ENCODE measurements around the gene LPIN1.
A peak's percentile ranks its signal among the peaks of the same experiment; 100 is the strongest.
"Not testable (repeated sequence)": the region's sequence is repeated elsewhere in the genome, so short reads cannot be mapped to it uniquely, and the experiment has no call there.

Gene LPIN1

GRCh38 chr2:11745613-11746375, 638 bp upstream of the LPIN1 start:
- no peak for DNase-seq

GRCh38 chr2:11746807-11747459, 501 bp downstream of the LPIN1 start:
- DNase-seq, result no peak

DNA sequence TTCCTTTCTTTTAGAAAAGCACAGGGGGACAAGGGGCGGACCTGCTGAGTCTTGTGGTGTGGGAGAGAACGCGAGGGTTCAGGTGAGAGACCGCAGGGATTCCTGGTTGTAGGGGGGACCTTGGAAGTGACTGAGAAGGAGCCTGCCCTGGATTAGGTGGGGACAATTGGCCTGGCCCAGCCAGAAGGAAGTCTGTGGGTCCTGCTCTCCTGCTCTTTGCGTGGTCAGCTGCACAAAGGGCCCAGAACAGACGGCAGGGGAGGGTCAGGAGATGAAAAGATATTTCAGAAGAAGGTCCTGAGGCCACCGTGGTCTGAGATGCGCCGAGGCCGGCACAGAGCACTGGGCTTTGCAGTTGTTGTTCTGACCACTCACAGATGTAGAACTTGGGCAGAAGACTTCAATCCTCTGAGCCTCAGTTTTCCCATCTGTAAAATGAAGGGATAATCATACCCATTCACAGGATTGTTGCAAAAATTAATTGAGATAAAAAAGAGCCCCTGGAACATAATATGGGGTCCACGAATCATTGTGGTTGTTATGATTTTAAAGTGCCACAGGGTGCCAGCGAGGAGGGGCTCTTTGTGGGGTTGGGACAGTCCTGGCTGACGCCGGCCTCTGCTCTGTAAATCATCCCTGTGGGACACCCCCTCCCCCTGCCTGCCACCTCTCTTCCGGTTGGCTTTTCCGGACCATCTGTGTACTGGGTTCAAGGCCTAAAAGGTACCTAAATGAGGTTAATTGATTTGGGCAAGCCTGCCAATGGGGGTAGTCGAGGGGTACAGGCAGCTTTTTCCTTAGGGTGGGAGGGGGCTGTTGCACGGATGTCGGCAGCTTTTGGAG, 1.8 kb downstream of the LPIN1 start:
- no peak for DNase-seq

DNA sequence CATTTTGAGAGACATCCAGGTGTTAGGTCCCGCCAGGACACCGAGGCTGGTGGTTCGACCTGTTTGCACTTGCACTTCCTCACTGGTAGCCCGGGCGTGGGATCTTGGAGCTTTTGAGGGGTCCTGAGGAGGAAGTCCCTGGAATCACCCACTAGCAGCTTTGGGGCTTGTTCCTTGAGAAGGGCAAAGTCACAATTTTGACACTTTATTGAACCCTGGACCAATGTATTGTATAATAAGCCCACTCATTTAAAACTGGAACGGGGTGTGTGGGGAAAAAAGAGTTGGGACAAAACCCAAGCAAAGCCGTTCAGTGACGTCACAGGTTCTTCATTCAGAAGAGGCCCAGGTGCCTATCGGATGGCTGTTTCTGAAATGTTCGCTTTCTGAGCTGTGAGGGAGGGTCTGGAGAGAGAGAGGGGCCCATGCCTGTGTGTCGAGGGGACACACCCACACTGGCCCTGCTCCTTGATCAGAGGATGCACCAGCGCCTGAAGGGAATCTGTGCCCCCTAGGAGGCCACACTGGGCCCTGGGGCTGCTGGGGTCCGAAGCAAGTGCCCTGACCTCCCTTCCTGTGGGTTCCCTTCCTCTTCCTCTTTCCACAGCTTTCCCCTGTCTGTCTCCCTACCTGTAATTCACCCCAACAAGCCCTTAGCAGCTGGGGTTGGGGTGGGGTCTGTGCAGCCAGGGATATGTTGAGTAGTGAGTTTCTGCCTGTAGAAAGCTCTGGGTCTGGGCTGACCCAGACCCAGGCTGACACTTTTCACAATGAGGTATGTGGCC, 2.6 kb downstream of the LPIN1 start:
- no peak for DNase-seq

- no peak for DNase-seq
These were observed 3.4 kb downstream of the LPIN1 start for GRCh38 chr2:11749646-11750349.

DNA sequence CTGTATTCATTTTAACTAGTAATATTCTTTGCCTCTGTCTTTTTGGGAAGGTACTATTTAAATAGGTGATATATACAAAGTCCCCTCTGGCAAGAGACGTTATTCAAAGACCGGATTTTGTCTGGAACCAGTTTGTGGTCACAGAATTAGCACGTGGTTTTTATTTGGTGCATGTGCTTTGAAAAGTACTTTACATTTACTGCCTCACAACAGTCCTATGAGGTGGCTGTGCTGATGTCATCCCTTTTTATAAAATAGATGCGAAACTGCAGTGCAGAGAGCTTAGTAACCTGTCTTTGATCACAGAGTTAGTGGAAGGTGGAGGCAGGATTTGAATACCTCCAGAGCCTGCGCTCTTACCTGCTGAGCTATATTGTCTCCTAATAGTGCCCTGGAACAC, 4.0 kb downstream of the LPIN1 start:
- DNase-seq, result no peak

DNA sequence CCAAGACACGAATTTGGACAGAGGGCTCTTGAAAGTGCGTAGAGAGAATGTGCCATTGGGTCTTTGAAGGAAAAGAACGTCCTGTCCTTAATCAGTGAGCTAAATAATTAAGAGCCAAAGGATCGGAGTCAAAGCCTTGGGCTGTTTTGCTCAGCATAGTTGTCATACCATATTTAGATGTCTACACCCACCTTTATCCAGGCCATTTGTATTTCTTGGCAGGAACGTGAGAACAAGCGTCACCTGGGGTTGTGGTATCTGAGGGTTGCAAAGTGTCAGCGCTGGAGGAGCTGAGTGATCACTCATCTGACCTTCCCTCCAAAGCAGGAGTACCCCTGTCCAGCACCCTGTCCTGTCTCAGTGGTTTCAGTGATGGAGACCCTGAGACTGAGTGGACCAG, 4.5 kb downstream of the LPIN1 start:
- DNase-seq, result no peak

DNA sequence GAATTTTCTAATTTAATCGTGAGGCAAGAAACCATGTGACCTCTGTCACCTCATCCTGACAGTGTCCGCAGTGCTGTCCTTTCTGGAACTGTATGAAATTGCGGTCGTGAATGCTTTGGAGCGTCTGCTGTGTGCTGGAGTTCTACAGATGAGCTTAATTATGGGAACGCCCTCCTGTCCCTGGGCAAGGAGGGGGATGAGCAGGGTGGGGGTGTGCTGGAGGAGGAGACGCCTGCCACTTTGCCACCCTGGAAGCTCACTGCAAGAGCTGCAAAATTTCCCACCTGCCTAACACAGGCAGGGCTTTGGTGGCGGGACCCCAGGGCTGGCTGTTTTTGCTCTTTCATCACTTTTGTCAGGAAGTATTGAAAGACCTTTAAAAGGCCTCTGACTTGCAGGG, 6.5 kb downstream of the LPIN1 start:
- DNase-seq, result no peak

- DNase-seq, result no peak
These were observed 7.0 kb downstream of the LPIN1 start for GRCh38 chr2:11753452-11753885.

GRCh38 chr2:11753886-11754699, 7.7 kb downstream of the LPIN1 start:
- peak in 1 of 2 experiments; percentile 35 for DNase-seq

DNA sequence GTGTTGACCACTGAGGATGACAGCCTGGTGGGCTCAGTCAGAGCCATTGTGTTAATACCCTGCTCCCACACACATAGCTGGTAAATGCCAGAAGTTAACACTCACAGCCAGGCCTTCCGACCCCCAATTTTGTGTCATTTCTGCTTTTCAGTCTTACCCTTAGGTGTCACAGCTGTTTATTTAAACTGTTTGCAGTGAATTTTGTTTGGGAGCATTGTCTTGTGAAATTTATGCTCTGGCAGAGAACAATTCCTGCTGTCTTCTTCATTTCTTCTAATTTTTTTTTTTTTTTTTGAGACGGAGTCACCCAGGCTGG, 8.2 kb downstream of the LPIN1 start:
- DNase-seq, result no peak

GRCh38 chr2:11757101-11757500, 10.7 kb downstream of the LPIN1 start:
- peak in 1 of 2 experiments; percentile 32 for DNase-seq

- DNase-seq, result no peak
These were observed 11.8 kb downstream of the LPIN1 start for GRCh38 chr2:11758187-11758586.

DNA sequence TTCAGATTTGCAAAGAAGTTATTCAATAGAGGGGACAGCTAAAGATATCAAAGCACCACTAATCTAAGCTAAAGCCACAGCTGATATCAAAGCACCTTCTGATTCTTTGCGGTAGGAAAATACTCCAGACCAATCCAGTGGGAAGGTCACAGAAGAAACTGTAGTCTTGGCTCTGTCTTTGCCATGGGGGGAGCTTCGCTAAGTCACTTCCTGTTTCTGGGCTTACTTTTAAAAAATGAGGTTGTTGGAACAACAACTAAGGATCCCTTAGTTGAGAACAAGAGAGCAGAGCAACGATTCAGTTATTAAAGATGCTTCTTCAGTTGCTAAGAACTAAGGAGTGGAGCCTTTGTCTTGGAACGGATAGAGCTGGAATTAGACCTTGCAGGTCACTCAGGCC, 12.2 kb downstream of the LPIN1 start:
- DNase-seq, result no peak

DNA sequence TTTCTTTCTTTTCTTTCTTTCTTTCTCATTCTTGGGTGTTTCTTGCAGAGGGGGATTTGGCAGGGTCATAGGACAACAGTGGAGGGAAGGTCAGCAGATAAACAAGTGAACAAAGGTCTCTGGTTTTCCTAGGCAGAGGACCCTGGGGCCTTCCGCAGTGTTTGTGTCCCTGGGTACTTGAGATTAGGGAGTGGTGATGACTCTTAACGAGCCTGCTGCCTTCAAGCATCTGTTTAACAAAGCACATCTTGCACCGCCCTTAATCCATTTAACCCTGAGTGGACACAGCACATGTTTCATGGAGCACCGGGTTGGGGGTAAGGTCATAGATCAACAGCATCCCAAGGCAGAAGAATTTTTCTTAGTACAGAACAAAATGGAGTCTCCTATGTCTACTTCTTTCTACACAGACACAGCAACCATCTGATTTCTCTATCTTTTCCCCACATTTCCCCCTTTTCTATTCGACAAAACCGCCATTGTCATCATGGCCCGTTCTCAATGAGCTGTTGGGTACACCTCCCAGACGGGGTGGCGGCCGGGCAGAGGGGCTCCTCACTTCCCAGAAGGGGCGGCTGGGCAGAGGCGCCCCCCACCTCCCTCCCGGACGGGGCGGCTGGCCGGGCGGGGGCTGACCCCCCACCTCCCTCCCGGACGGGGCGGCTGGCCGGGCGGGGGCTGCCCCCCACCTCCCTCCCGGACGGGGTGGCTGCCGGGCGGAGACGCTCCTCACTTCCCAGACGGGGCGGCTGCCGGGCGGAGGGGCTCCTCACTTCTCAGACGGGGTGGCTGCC, 12.9 kb downstream of the LPIN1 start:
- DNase-seq, result not testable (repeated sequence)

GRCh38 chr2:11761259-11761658, 14.8 kb downstream of the LPIN1 start:
- DNase-seq, result no peak

- DNase-seq, result no peak
These were observed 15.6 kb downstream of the LPIN1 start for GRCh38 chr2:11762031-11762430.

DNA sequence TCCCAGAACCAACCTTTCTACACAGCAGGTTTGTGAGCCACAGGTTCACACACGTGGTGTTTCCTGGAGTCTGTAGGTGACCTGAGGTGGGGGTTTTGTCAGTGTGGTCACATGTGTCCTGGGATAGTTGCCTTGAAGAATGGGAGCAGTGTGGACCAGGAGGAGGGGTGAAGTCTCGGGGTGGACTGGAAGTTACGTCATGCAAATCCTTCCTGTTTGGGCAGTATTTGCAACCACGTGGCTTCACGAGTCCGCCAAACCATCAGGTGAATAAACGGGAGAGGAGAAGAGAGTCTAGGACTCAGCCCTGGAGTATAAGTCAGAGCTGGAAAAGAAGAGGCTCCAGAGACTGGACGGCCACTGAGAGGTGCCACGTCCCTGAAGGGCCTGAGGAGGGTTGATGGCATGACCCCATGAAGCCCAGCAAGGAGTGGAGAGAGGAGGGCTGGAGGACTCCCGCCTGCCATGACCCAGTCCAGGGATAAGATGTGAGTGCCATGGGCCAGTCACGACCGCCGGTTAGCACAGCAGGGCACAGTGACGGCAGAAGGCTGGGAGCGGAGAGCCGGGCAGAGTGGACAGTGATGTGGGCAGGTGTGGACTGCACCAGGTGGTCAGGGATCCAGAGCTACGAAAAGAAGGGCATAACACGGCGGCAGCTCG, 16.5 kb downstream of the LPIN1 start:
- DNase-seq, result no peak

DNA sequence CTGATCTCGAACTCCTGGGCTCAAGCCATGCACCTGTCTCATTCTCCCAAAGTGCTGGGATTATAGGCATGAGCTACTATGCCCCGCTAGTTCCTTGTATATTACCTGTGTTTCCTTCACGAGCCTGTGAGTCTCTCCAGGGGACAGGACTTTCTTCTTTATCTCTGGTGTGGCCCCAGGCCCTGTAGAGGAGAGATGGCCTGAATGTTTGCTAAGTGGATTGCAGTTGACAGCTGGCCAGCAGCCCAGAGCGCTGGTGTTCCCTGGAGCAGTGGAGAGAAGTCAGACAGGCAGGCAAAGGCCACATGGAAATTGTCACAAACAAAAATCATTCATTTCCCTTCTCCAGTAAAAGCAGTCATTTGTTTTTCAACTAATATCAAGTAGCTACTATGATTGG, 17.9 kb downstream of the LPIN1 start:
- DNase-seq, result no peak

GRCh38 chr2:11764920-11765319, 18.5 kb downstream of the LPIN1 start:
- DNase-seq, result no peak
